H9 (cell line): ENCODE data around the gene FAIM2. TPM values are rescaled to one million over a fixed set of nuclear protein-coding genes. Genes with fewer than 3 reads are reported as not detected.
A peak's percentile ranks its signal among the peaks of the same experiment; 100 is the strongest.
"Not testable (repeated sequence)": the region's sequence is repeated elsewhere in the genome, so short reads cannot be mapped to it uniquely, and the experiment has no call there.

Source experiments
- DNase-seq: peaks from one replicate; pipeline ENCODE4 v3.0.0-alpha.2; 2017
- H2AFZ ChIP-seq: one replicate; pipeline ENCODE4 v1.6.1; 2013; ENCODE audit warnings: mild to moderate bottlenecking, low read length, control low read depth, moderate library complexity
- H2AK5ac ChIP-seq: 2 replicates; pipeline ENCODE4 v1.6.1; 2013; ENCODE audit warnings: low read length, control low read depth, mixed read lengths; ENCODE audit not compliant: insufficient read length
- H2BK120ac ChIP-seq: one replicate; pipeline ENCODE4 v1.6.1; 2013; ENCODE audit warnings: low read depth, mild to moderate bottlenecking, low read length, control low read depth, inconsistent platforms; ENCODE audit not compliant: poor library complexity, severe bottlenecking
- H2BK12ac ChIP-seq: 2 replicates; pipeline ENCODE4 v1.6.1; 2013; ENCODE audit warnings: low read length, control low read depth, mixed read lengths, low read depth; ENCODE audit not compliant: insufficient read length
- H2BK15ac ChIP-seq: 2 replicates; pipeline ENCODE4 v1.6.1; 2013; ENCODE audit warnings: low read depth, low read length, control low read depth
- H2BK20ac ChIP-seq: one replicate; pipeline ENCODE4 v1.6.1; 2013; ENCODE audit warnings: low read depth, mild to moderate bottlenecking, low read length, control low read depth, inconsistent platforms; ENCODE audit not compliant: poor library complexity, severe bottlenecking
- H2BK5ac ChIP-seq: 2 replicates; pipeline ENCODE4 v1.6.1; 2013; ENCODE audit warnings: low read length, control low read depth, mixed read lengths; ENCODE audit not compliant: insufficient read length
- H3K14ac ChIP-seq: 2 replicates; pipeline ENCODE4 v1.6.1; 2013; ENCODE audit warnings: low read length, control low read depth; ENCODE audit not compliant: insufficient read depth
- H3K18ac ChIP-seq: 2 replicates; pipeline ENCODE4 v1.6.1; 2013; ENCODE audit warnings: low read depth, mild to moderate bottlenecking, mixed read lengths, low read length, control low read depth; ENCODE audit not compliant: insufficient read length
- H3K23ac ChIP-seq: 2 replicates; pipeline ENCODE4 v1.6.1; 2013; ENCODE audit warnings: low read length, control low read depth, mixed read lengths, low read depth; ENCODE audit not compliant: insufficient read length
- H3K23me2 ChIP-seq: 2 replicates; pipeline ENCODE4 v1.6.1; 2013; ENCODE audit warnings: low read depth, mild to moderate bottlenecking, mixed read lengths, low read length, control low read depth; ENCODE audit not compliant: insufficient read length, poor library complexity, severe bottlenecking
- H3K27ac ChIP-seq: 2 replicates; pipeline ENCODE4 v1.5.1; 2013; ENCODE audit warnings: low read length, control low read depth, mixed read lengths, low read depth; ENCODE audit not compliant: insufficient read length
- H3K27me3 ChIP-seq: 2 replicates; pipeline ENCODE4 v1.6.1; 2013; ENCODE audit warnings: low read length, control low read depth, inconsistent platforms; ENCODE audit not compliant: insufficient read depth
- H3K4ac ChIP-seq: 2 replicates; pipeline ENCODE4 v1.6.1; 2013; ENCODE audit warnings: low read depth, mild to moderate bottlenecking, control low read depth, inconsistent platforms, low read length, moderate library complexity
- H3K4me1 ChIP-seq: 2 replicates; pipeline ENCODE4 v1.6.1; 2013; ENCODE audit warnings: low read length, control low read depth, inconsistent platforms; ENCODE audit not compliant: insufficient read depth
- H3K4me2 ChIP-seq: 2 replicates; pipeline ENCODE4 v1.6.1; 2013; ENCODE audit warnings: low read length, control low read depth, mixed read lengths; ENCODE audit not compliant: insufficient read length, insufficient read depth
- H3K56ac ChIP-seq: 2 replicates; pipeline ENCODE4 v1.6.1; 2013; ENCODE audit warnings: low read depth, mild to moderate bottlenecking, mixed read lengths, low read length, control low read depth; ENCODE audit not compliant: insufficient read length
- H3K79me1 ChIP-seq: 2 replicates; pipeline ENCODE4 v1.6.1; 2013; ENCODE audit warnings: low read depth, mild to moderate bottlenecking, moderate library complexity, low read length, control low read depth, inconsistent platforms; ENCODE audit not compliant: insufficient read depth, poor library complexity, severe bottlenecking
- H3K79me2 ChIP-seq: 2 replicates; pipeline ENCODE4 v1.6.1; 2013; ENCODE audit warnings: low read length, control low read depth, inconsistent platforms; ENCODE audit not compliant: insufficient read depth
- H3K9ac ChIP-seq: 2 replicates; pipeline ENCODE4 v1.6.1; 2013; ENCODE audit warnings: low read length, control low read depth, mixed read lengths; ENCODE audit not compliant: insufficient read length; ENCODE audit errors: extremely low read depth
- H3K9me3 ChIP-seq: one replicate; pipeline ENCODE4 v1.6.1; 2013; ENCODE audit warnings: low read depth, low read length, inconsistent platforms; ENCODE audit not compliant: control insufficient read depth
- H3T11ph ChIP-seq: one replicate; pipeline ENCODE4 v1.6.1; 2013; ENCODE audit warnings: mild to moderate bottlenecking, low read length, control low read depth, inconsistent platforms
- H4K20me1 ChIP-seq: one replicate; pipeline ENCODE4 v1.6.1; 2013; ENCODE audit not compliant: control insufficient read depth, insufficient read length, insufficient read depth
- H4K5ac ChIP-seq: 2 replicates; pipeline ENCODE4 v1.6.1; 2013; ENCODE audit warnings: low read depth, mild to moderate bottlenecking, mixed read lengths, low read length, control low read depth; ENCODE audit not compliant: insufficient read length
- H4K8ac ChIP-seq: replicated peaks from 2 replicates; pipeline ENCODE4 v1.6.1; 2013; ENCODE audit warnings: low read length, control low read depth, mixed read lengths, low read depth; ENCODE audit not compliant: insufficient read length
- H4K91ac ChIP-seq: 2 replicates; pipeline ENCODE4 v1.6.1; 2013; ENCODE audit warnings: low read depth, mild to moderate bottlenecking, moderate library complexity, mixed read lengths, low read length, control low read depth; ENCODE audit not compliant: insufficient read length
- H3K27ac Mint-ChIP-seq, 3 experiments: 2 replicates in 2 of 3; 3 replicates in 1 of 3; pipeline ENCODE4 v1.8.0; 2020 to 2021; ENCODE audit warnings: mixed read lengths in 3 of 3, mild to moderate bottlenecking in 1 of 3, moderate library complexity in 1 of 3
- H3K27me3 Mint-ChIP-seq: 2 replicates; pipeline ENCODE4 v1.8.0; 2021; ENCODE audit warnings: low read depth, mild to moderate bottlenecking, moderate library complexity, mixed read lengths
- H3K36me3 Mint-ChIP-seq, 3 experiments: 2 replicates in 2 of 3; 3 replicates in 1 of 3; pipeline ENCODE4 v1.8.0; 2020 to 2021; ENCODE audit warnings: low read depth in 3 of 3, mixed read lengths in 3 of 3; ENCODE audit not compliant: insufficient read depth in 1 of 3
- H3K4me1 Mint-ChIP-seq, 2 experiments: 2 replicates each; pipeline ENCODE4 v1.8.0; 2020; ENCODE audit warnings: mixed read lengths in 2 of 2
- H3K4me3 Mint-ChIP-seq, 2 experiments: 2 replicates in 1 of 2; 3 replicates in 1 of 2; pipeline ENCODE4 v1.8.0; 2020 to 2021; ENCODE audit warnings: mild to moderate bottlenecking in 2 of 2, mixed read lengths in 2 of 2, moderate library complexity in 1 of 2
- H3K9me3 Mint-ChIP-seq, 2 experiments: 2 replicates in 1 of 2; 3 replicates in 1 of 2; pipeline ENCODE4 v1.8.0; 2020; ENCODE audit warnings: mild to moderate bottlenecking in 2 of 2, mixed read lengths in 2 of 2, moderate library complexity in 1 of 2
- WGBS: extraction: QIAGEN DNeasy Blood & Tissue Kit; methylation state at CpG from one replicate; pipeline ENCODE4 v1.1.7; 2013; ENCODE audit warnings: missing lambda C conversion rate, low lambda C conversion rate, mixed read lengths; ENCODE audit not compliant: insufficient read length; ENCODE audit errors: extremely low coverage; 5-methylcytosine and 5-hydroxymethylcytosine counted together
- total RNA-seq: library from RNA; stranded (reverse); gene quantifications from 2 replicates; pipeline ENCODE4 v1.2.1, GENCODE V29; 2021
- TF ChIP-seq, protein P1 (sequence below): fragments of 200-600 bp; sonication (generic); conservative IDR thresholded peaks from 3 replicates; pipeline ENCODE4 v1.8.0; 2021; ENCODE audit warnings: antibody characterized with exemption, mild to moderate bottlenecking

FAIM2 gene
- total RNA-seq, 1 experiment from 2014 or later, result 0.42 TPM

DNA sequence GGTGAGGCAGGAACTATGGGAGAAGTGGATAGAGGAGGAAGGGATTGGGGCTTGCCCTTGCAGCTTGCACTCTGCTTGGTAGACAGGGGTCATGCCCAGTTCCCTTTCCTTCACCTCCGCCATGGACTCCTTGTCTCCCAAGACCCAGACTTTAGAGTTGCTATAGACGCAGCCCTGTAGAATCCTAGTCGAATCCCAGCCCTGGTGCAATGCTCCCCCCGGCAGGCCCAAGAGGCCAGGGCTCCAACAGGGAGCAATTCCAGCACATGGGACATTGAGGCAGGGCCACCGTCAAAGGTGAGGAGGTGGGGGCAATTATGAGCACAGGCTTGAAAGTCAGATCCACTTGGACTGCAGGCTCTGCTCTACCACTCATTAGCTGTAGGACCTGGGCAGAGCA lies 31.3 kb downstream of the FAIM2 start:
- Histone ChIP-seq H3K4me2 (no peak overlapping the region), H2AFZ (no peak overlapping the region), H4K91ac (no peak overlapping the region), H3K56ac (no peak overlapping the region), H4K5ac (no peak overlapping the region), H2AK5ac (no peak overlapping the region), H3K4me1 (no peaks in the 10 kb centered on the region), H4K8ac (no peak overlapping the region), H3K79me1 (no peaks in the 10 kb centered on the region), H2BK20ac (no peak overlapping the region), H4K20me1 (no peaks in the 10 kb centered on the region), H3K27ac (no peak overlapping the region), H3K9me3 (no peaks in the 10 kb centered on the region), H3K9ac (no peak overlapping the region), H2BK12ac (no peak overlapping the region), H3K23ac (no peak overlapping the region), H3K4ac (no peak overlapping the region), H2BK120ac (no peak overlapping the region), H2BK15ac (no peak overlapping the region), H3K14ac (no peak overlapping the region), H3K18ac (no peak overlapping the region), H3K23me2 (no peaks in the 10 kb centered on the region), H2BK5ac (no peak overlapping the region), H3K79me2 (no peaks in the 10 kb centered on the region), H3T11ph (no peak overlapping the region), H3K27me3 (no peaks in the 10 kb centered on the region)
- H3K9me3 Mint-ChIP-seq, result no peaks in the 10 kb centered on the region
- TF ChIP-seq, protein P1, sequence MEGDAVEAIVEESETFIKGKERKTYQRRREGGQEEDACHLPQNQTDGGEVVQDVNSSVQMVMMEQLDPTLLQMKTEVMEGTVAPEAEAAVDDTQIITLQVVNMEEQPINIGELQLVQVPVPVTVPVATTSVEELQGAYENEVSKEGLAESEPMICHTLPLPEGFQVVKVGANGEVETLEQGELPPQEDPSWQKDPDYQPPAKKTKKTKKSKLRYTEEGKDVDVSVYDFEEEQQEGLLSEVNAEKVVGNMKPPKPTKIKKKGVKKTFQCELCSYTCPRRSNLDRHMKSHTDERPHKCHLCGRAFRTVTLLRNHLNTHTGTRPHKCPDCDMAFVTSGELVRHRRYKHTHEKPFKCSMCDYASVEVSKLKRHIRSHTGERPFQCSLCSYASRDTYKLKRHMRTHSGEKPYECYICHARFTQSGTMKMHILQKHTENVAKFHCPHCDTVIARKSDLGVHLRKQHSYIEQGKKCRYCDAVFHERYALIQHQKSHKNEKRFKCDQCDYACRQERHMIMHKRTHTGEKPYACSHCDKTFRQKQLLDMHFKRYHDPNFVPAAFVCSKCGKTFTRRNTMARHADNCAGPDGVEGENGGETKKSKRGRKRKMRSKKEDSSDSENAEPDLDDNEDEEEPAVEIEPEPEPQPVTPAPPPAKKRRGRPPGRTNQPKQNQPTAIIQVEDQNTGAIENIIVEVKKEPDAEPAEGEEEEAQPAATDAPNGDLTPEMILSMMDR, result no peak
- no peaks in the 10 kb centered on the region for H3K36me3 Mint-ChIP-seq
- H3K27ac Mint-ChIP-seq, result no peak overlapping the region; a peak in 1 of 7 replicates
- peaks cover 2% of the 10 kb centered on the region for H3K27me3 Mint-ChIP-seq
- WGBS, result no CpG with 5 or more reads among the region's 5 CpGs
- peaks cover 6 to 8% of the 10 kb centered on the region in 2 experiments for H3K4me1 Mint-ChIP-seq
- DNase-seq, result peak; percentile 26
- no peak overlapping the region for H3K4me3 Mint-ChIP-seq

DNA sequence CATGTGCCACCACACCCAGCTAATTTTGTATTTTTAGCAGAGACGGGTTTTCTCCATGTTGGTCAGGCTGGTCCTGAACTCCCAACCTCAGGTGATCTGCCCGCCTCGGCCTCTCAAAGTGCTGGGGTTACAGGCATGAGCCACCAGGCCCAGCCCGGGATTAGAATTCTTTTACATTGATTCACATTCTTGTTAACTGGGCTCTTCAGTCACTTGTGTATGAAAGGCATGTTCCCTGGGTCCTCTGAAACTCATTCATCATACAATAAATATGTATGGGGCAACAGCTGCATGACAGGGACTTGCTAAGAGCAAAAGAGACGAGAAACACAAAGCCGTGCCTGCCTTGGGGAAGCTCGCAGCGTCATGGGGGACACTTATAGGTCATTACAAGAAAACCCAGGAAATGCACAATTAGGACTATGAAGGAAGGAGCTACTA lies 31.9 kb downstream of the FAIM2 start:
- H3K27ac ChIP-seq, H3K27ac Mint-ChIP-seq: not testable (repeated sequence)
- WGBS, result no CpG with 5 or more reads among the region's 8 CpGs

More for the DNA sequence above, 31.9 kb downstream of the FAIM2 start:
- H2BK5ac ChIP-seq, H3K18ac ChIP-seq, H4K91ac ChIP-seq, H3T11ph ChIP-seq, H3K4me1 ChIP-seq, H3K23ac ChIP-seq, H3K4ac ChIP-seq, H2BK120ac ChIP-seq, H3K4me2 ChIP-seq, H4K5ac ChIP-seq, H2BK12ac ChIP-seq, H3K23me2 ChIP-seq, H3K9me3 Mint-ChIP-seq, H3K36me3 Mint-ChIP-seq, H2BK20ac ChIP-seq, H3K56ac ChIP-seq, H3K79me1 ChIP-seq, H3K14ac ChIP-seq, H3K27me3 Mint-ChIP-seq, H3K27me3 ChIP-seq, H3K79me2 ChIP-seq, H3K9me3 ChIP-seq, H4K20me1 ChIP-seq, H2BK15ac ChIP-seq, H4K8ac ChIP-seq, H2AK5ac ChIP-seq, H3K9ac ChIP-seq, H2AFZ ChIP-seq, H3K4me3 Mint-ChIP-seq: not testable (repeated sequence)
- peaks cover 10 to 13% of the 10 kb centered on the region in 2 experiments for H3K4me1 Mint-ChIP-seq
- peak; percentile 23 for DNase-seq
